Adipocyte (in vitro differentiated cells): ENCODE measurements around the gene PCED1B.

Experiments used
- DNase-seq: peaks from one replicate; pipeline ENCODE4 v3.0.0-alpha.2; 2015; ENCODE audit warnings: low read depth
- H3K27me3 ChIP-seq: replicated peaks from 2 replicates; pipeline ENCODE4 v1.7.0; 2013; ENCODE audit warnings: mild to moderate bottlenecking, low read length, moderate library complexity; ENCODE audit not compliant: control insufficient read depth, insufficient read depth
- H3K36me3 ChIP-seq: 2 replicates; pipeline ENCODE4 v1.7.0; 2013; ENCODE audit warnings: low read length, mild to moderate bottlenecking, moderate library complexity; ENCODE audit not compliant: control insufficient read depth, insufficient read depth, severe bottlenecking
- H3K4me1 ChIP-seq: 2 replicates; pipeline ENCODE4 v1.7.0; 2013; ENCODE audit warnings: mild to moderate bottlenecking, low read length, moderate library complexity; ENCODE audit not compliant: control insufficient read depth, insufficient read depth
- H3K4me3 ChIP-seq: 2 replicates; pipeline ENCODE4 v1.7.0; 2013; ENCODE audit warnings: mild to moderate bottlenecking, low read length, moderate library complexity
- H3K9ac ChIP-seq: 2 replicates; pipeline ENCODE4 v1.7.0; 2013; ENCODE audit warnings: mild to moderate bottlenecking, low read length, moderate library complexity
- H3K9me3 ChIP-seq: 2 replicates; pipeline ENCODE4 v1.7.0; 2013; ENCODE audit warnings: mild to moderate bottlenecking, low read length, moderate library complexity; ENCODE audit not compliant: control insufficient read depth

PCED1B gene

GRCh38 chr12:47245623-47246022 is 166.2 kb downstream of the PCED1B start:
- Histone ChIP-seq H3K9me3 (no peaks in the 10 kb centered on the region), H3K4me1 (no peaks in the 10 kb centered on the region), H3K27me3 (no peaks in the 10 kb centered on the region), H3K9ac (no peak overlapping the region), H3K36me3 (no peaks in the 10 kb centered on the region), H3K4me3 (no peak overlapping the region)
- DNase-seq = no peak

- Histone ChIP-seq H3K36me3 (no peaks in the 10 kb centered on the region), H3K4me3 (no peak overlapping the region), H3K4me1 (no peaks in the 10 kb centered on the region)
These were observed 168.0 kb downstream of the PCED1B start for GRCh38 chr12:47247418-47247817.

GRCh38 chr12:47249082-47249481 is 169.7 kb downstream of the PCED1B start:
- H3K4me3 ChIP-seq = no peak overlapping the region
- no peak overlapping the region for H3K9ac ChIP-seq
- H3K36me3 ChIP-seq = no peaks in the 10 kb centered on the region
- no peak for DNase-seq
- H3K4me1 ChIP-seq = no peaks in the 10 kb centered on the region
- H3K27me3 ChIP-seq = no peaks in the 10 kb centered on the region
- H3K9me3 ChIP-seq = peaks cover 5% of the 10 kb centered on the region

More at GRCh38 chr12:47247418-47247817, 168.0 kb downstream of the PCED1B start:
- peaks cover 5% of the 10 kb centered on the region for H3K9me3 ChIP-seq
- H3K9ac ChIP-seq = no peak overlapping the region
- H3K27me3 ChIP-seq = no peaks in the 10 kb centered on the region
- no peak for DNase-seq

- no peak for DNase-seq
- no peaks in the 10 kb centered on the region for H3K4me1 ChIP-seq
- no peaks in the 10 kb centered on the region for H3K36me3 ChIP-seq
- H3K27me3 ChIP-seq = no peaks in the 10 kb centered on the region
- H3K4me3 ChIP-seq = no peak overlapping the region
- no peak overlapping the region for H3K9ac ChIP-seq
- H3K9me3 ChIP-seq = peaks cover 5% of the 10 kb centered on the region
These were observed 170.4 kb downstream of the PCED1B start for GRCh38 chr12:47249719-47250357.

- Histone ChIP-seq H3K36me3 (no peaks in the 10 kb centered on the region), H3K9ac (no peak overlapping the region), H3K9me3 (peaks cover 10% of the 10 kb centered on the region), H3K4me3 (no peak overlapping the region), H3K4me1 (no peaks in the 10 kb centered on the region), H3K27me3 (no peaks in the 10 kb centered on the region)
- no peak for DNase-seq
These were observed 172.5 kb downstream of the PCED1B start for GRCh38 chr12:47251919-47252318.

- Histone ChIP-seq H3K27me3 (peaks cover 15% of the 10 kb centered on the region), H3K9ac (no peak overlapping the region), H3K4me3 (no peak overlapping the region), H3K4me1 (no peaks in the 10 kb centered on the region), H3K9me3 (no peaks in the 10 kb centered on the region), H3K36me3 (no peaks in the 10 kb centered on the region)
- DNase-seq = no peak
These were observed 185.5 kb downstream of the PCED1B start for GRCh38 chr12:47264951-47265350.

GRCh38 chr12:47265391-47265790 is 186.0 kb downstream of the PCED1B start:
- H3K27me3 ChIP-seq = peaks cover 18% of the 10 kb centered on the region

GRCh38 chr12:47267571-47267970 is 188.2 kb downstream of the PCED1B start:
- no peaks in the 10 kb centered on the region for H3K36me3 ChIP-seq
- H3K9me3 ChIP-seq = no peaks in the 10 kb centered on the region
- H3K9ac ChIP-seq = no peak overlapping the region
- no peaks in the 10 kb centered on the region for H3K4me1 ChIP-seq
- peaks cover 18% of the 10 kb centered on the region for H3K27me3 ChIP-seq
- no peak overlapping the region for H3K4me3 ChIP-seq
- peak; percentile 23 for DNase-seq

More at GRCh38 chr12:47265391-47265790, 186.0 kb downstream of the PCED1B start:
- Histone ChIP-seq H3K9ac (no peak overlapping the region), H3K4me3 (no peak overlapping the region), H3K36me3 (no peaks in the 10 kb centered on the region), H3K4me1 (no peaks in the 10 kb centered on the region), H3K9me3 (no peaks in the 10 kb centered on the region)
- no peak for DNase-seq

- H3K9me3 ChIP-seq = no peaks in the 10 kb centered on the region
- DNase-seq = no peak
- H3K27me3 ChIP-seq = peaks cover 18% of the 10 kb centered on the region
- no peak overlapping the region for H3K9ac ChIP-seq
- H3K4me1 ChIP-seq = no peaks in the 10 kb centered on the region
- no peaks in the 10 kb centered on the region for H3K36me3 ChIP-seq
- H3K4me3 ChIP-seq = no peak overlapping the region
These were observed 189.4 kb downstream of the PCED1B start for GRCh38 chr12:47268501-47269454.

GRCh38 chr12:47269916-47270315 is 190.5 kb downstream of the PCED1B start:
- H3K9me3 ChIP-seq = no peaks in the 10 kb centered on the region
- peaks cover 9% of the 10 kb centered on the region for H3K27me3 ChIP-seq
- H3K4me1 ChIP-seq = no peaks in the 10 kb centered on the region
- H3K4me3 ChIP-seq = no peak overlapping the region
- no peak overlapping the region for H3K9ac ChIP-seq
- no peak for DNase-seq
- no peaks in the 10 kb centered on the region for H3K36me3 ChIP-seq

GRCh38 chr12:47270782-47271664 is 191.6 kb downstream of the PCED1B start:
- DNase-seq = peak; percentile 62
- no peaks in the 10 kb centered on the region for H3K9me3 ChIP-seq
- no peak overlapping the region for H3K4me3 ChIP-seq
- no peak overlapping the region for H3K9ac ChIP-seq
- H3K27me3 ChIP-seq = peaks cover 3% of the 10 kb centered on the region
- no peaks in the 10 kb centered on the region for H3K36me3 ChIP-seq
- no peaks in the 10 kb centered on the region for H3K4me1 ChIP-seq
